Activated CD8-positive, alpha-beta memory T cell treated with anti-CD3 and anti-CD28 coated beads for 24 hours (primary cell): ENCODE results near the gene CDH1.

Experiments used
- DNase-seq: peaks from one replicate; pipeline ENCODE4 v3.0.0-alpha.2; 2020

Gene CDH1

GRCh38 chr16:68859828-68860227 lies 122.7 kb downstream of the CDH1 start:
- DNase-seq: no peak

GRCh38 chr16:68860978-68861892 lies 124.1 kb downstream of the CDH1 start:
- DNase-seq: no peak

- no peak for DNase-seq
Measured at GRCh38 chr16:68866933-68867332, 129.8 kb downstream of the CDH1 start.

- no peak for DNase-seq
Measured at GRCh38 chr16:68869492-68870088, 132.5 kb downstream of the CDH1 start.

GRCh38 chr16:68873635-68874471 lies 136.8 kb downstream of the CDH1 start:
- no peak for DNase-seq

GRCh38 chr16:68875871-68876270 lies 138.8 kb downstream of the CDH1 start:
- DNase-seq: no peak

- DNase-seq: no peak
Measured at GRCh38 chr16:68883685-68884084, 146.6 kb downstream of the CDH1 start.

GRCh38 chr16:68884401-68884800 lies 147.3 kb downstream of the CDH1 start:
- DNase-seq: no peak
